Aorta (tissue), 5 donors: ENCODE results near the gene PSG7. TPM values are rescaled to one million over a fixed set of nuclear protein-coding genes. Genes with fewer than 3 reads are reported as not detected.
"Not testable (repeated sequence)": the region's sequence is repeated elsewhere in the genome, so short reads cannot be mapped to it uniquely, and the experiment has no call there.

Experiments
- ATAC-seq: fragments of 200-7000 bp; cut with Tn5 transposase; one replicate; pipeline ENCODE4 v1.9.1; 2022; ENCODE audit warnings: moderate library complexity; ENCODE audit not compliant: low FRiP score
- DNase-seq, 2 donors: peaks; one replicate each; pipeline ENCODE4 v3.0.0-alpha.2; 2020
- H3K27ac ChIP-seq, 2 donors: one replicate each; pipeline ENCODE4 v1.5.1; 2013; ENCODE audit warnings: low read length in 2 of 2, mild to moderate bottlenecking in 2 of 2, moderate library complexity in 2 of 2, control low read depth in 1 of 2, inconsistent platforms in 1 of 2, low read depth in 1 of 2
- H3K27me3 ChIP-seq, 2 donors: one replicate each; pipeline ENCODE4 v1.6.1; 2013; ENCODE audit warnings: control low read depth in 1 of 2, low read length in 1 of 2, mild to moderate bottlenecking in 1 of 2, moderate library complexity in 1 of 2; ENCODE audit not compliant: insufficient read depth in 2 of 2, control insufficient read depth in 1 of 2
- H3K36me3 ChIP-seq, 2 donors: one replicate each; pipeline ENCODE4 v1.6.1; 2013; ENCODE audit warnings: control low read depth in 1 of 2, low read length in 1 of 2, mild to moderate bottlenecking in 1 of 2; ENCODE audit not compliant: insufficient read depth in 2 of 2, control insufficient read depth in 1 of 2
- H3K4me1 ChIP-seq, 2 donors: one replicate each; pipeline ENCODE4 v1.6.1; 2013; ENCODE audit warnings: low read length in 2 of 2, control low read depth in 1 of 2, mild to moderate bottlenecking in 1 of 2, moderate library complexity in 1 of 2; ENCODE audit not compliant: insufficient read depth in 2 of 2, control insufficient read depth in 1 of 2
- H3K4me3 ChIP-seq, 2 donors: one replicate each; pipeline ENCODE4 v1.5.1; 2013; ENCODE audit warnings: low read length in 2 of 2, control low read depth in 1 of 2, mild to moderate bottlenecking in 1 of 2
- H3K9me3 ChIP-seq: one replicate; pipeline ENCODE4 v1.6.1; 2013; ENCODE audit warnings: mild to moderate bottlenecking, low read length; ENCODE audit not compliant: control insufficient read depth
- WGBS, 2 donors: extraction: QIAGEN DNeasy Blood & Tissue Kit; methylation state at CpG; one replicate each; pipeline ENCODE4 v1.1.7; 2013; 5-methylcytosine and 5-hydroxymethylcytosine counted together
- intact Hi-C, 2 donors: fragments of 100-400 bp; cut with DNase I; formaldehyde crosslinking; loops; one replicate each; pipeline versions ENCODE4 v1.14.2 to v1.15.0; 2022
- polyA plus RNA-seq, 2 donors: library from polyadenylated mRNA; stranded (reverse); fragments of 200-250 nt; gene quantifications; one replicate each; pipeline ENCODE4 v1.2.3, GENCODE V29; 2013
- total RNA-seq, 2 donors: library from RNA; stranded (reverse); fragmentation: NEBNext Ultra II Directional; extraction: Animal tissue kit (Norgen Biotek cat#: 25700); gene quantifications; one replicate each; pipeline ENCODE4 v1.2.1, GENCODE V29; 2021
- donor health status: healthy with polysubstance abuse.
- donor health status: Bipolar disorder and iron deficiency.
- donor health status: DM: no; HTN: no; CAD: no.
- donor health status: DM: no; HTN: no; CAD: no.
- donor health status: DM: yes; HTN: yes; CAD: no.

PSG7 gene
- total and polyA plus RNA-seq, 4 donors: not detected

- H3K27ac ChIP-seq, intact Hi-C loops, H3K27me3 ChIP-seq, H3K4me3 ChIP-seq, DNase-seq, H3K9me3 ChIP-seq, ATAC-seq, H3K36me3 ChIP-seq, H3K4me1 ChIP-seq: not testable (repeated sequence)
- WGBS, 2 donors: 59 to 60% methylated on average over 8 of the region's 8 CpGs
These were observed 55.7 kb downstream of the PSG7 start for GRCh38 chr19:42881279-42881678.

DNA sequence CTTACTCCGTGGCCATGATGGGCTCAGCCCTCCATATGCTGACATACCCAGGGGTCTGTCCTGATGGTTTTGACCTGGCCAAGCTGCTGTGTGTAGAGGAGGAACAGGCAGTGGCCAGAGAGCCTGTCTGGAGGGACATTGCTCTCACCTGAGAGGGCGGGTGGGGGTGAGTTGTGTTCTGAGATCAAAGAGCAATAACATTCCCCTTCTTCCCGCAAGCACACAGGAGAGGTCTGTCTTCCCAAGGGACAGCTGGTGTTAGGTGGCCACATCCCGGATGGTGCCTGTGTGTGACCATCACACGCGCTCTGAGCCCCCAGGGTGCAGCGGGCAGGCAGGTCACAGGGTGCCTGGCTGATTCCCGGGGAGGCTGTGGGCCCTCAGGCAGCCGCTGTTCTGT lies 56.4 kb downstream of the PSG7 start:
- ATAC-seq, H3K36me3 ChIP-seq, H3K4me1 ChIP-seq, DNase-seq, H3K27me3 ChIP-seq, intact Hi-C loops, H3K9me3 ChIP-seq, H3K27ac ChIP-seq, H3K4me3 ChIP-seq: not testable (repeated sequence)
- 80 to 88% methylated on average over 9 of the region's 9 CpGs for WGBS, 2 donors

- H3K4me1 ChIP-seq: no peaks in the 10 kb centered on the region
- 35 to 70% methylated on average over 2 of the region's 2 CpGs for WGBS, 2 donors
- no peaks in the 10 kb centered on the region for H3K9me3 ChIP-seq
- H3K36me3 ChIP-seq: no peaks in the 10 kb centered on the region
- intact Hi-C loops: no loop called here
- H3K4me3 ChIP-seq: no peak within 1 kb of the TSS
- H3K27ac ChIP-seq: no peak within 1 kb of the TSS
- no peak for DNase-seq
- no peaks in the 10 kb centered on the region for H3K27me3 ChIP-seq
- no peak for ATAC-seq
These were observed 57.4 kb downstream of the PSG7 start, which contains the start of gene PSG1 for GRCh38 chr19:42879613-42880012. TSS of gene PSG1 (minus strand) at chr19:42879713. CDS start at chr19:42879581, 132 bp downstream.

GRCh38 chr19:42876596-42876995 lies 60.4 kb downstream of the PSG7 start:
- H3K36me3 ChIP-seq, DNase-seq, H3K27me3 ChIP-seq, ATAC-seq, H3K4me3 ChIP-seq, H3K4me1 ChIP-seq, H3K9me3 ChIP-seq, intact Hi-C loops, H3K27ac ChIP-seq: not testable (repeated sequence)

- H3K27ac ChIP-seq, H3K27me3 ChIP-seq, H3K4me1 ChIP-seq, ATAC-seq, H3K9me3 ChIP-seq, DNase-seq, intact Hi-C loops, H3K4me3 ChIP-seq, H3K36me3 ChIP-seq: not testable (repeated sequence)
- 47 to 53% methylated on average over 1 of the region's 1 CpG for WGBS, 2 donors
These were observed 61.1 kb downstream of the PSG7 start for GRCh38 chr19:42875881-42876280.

- not testable (repeated sequence) for H3K4me3 ChIP-seq
These were observed 61.9 kb downstream of the PSG7 start for GRCh38 chr19:42874901-42875813.

GRCh38 chr19:42874136-42874535 lies 62.9 kb downstream of the PSG7 start:
- ATAC-seq, H3K4me1 ChIP-seq, H3K36me3 ChIP-seq, intact Hi-C loops, H3K4me3 ChIP-seq, H3K27me3 ChIP-seq, H3K9me3 ChIP-seq, DNase-seq, H3K27ac ChIP-seq: not testable (repeated sequence)
- WGBS, 2 donors: 72 to 78% methylated on average over 3 of the region's 3 CpGs

More at GRCh38 chr19:42874901-42875813, 61.9 kb downstream of the PSG7 start:
- H3K36me3 ChIP-seq, ATAC-seq, intact Hi-C loops, H3K9me3 ChIP-seq, DNase-seq, H3K4me1 ChIP-seq, H3K27me3 ChIP-seq, H3K27ac ChIP-seq: not testable (repeated sequence)
- 58 to 60% methylated on average over 4 of the region's 4 CpGs for WGBS, 2 donors
